ENCODE data around the gene MAML3. TPM values are rescaled to one million over a fixed set of nuclear protein-coding genes. Genes with fewer than 3 reads are reported as not detected.

The MAML3 gene
- total RNA-seq, 1 experiment from 2014 or later: 12.1 TPM

DNA sequence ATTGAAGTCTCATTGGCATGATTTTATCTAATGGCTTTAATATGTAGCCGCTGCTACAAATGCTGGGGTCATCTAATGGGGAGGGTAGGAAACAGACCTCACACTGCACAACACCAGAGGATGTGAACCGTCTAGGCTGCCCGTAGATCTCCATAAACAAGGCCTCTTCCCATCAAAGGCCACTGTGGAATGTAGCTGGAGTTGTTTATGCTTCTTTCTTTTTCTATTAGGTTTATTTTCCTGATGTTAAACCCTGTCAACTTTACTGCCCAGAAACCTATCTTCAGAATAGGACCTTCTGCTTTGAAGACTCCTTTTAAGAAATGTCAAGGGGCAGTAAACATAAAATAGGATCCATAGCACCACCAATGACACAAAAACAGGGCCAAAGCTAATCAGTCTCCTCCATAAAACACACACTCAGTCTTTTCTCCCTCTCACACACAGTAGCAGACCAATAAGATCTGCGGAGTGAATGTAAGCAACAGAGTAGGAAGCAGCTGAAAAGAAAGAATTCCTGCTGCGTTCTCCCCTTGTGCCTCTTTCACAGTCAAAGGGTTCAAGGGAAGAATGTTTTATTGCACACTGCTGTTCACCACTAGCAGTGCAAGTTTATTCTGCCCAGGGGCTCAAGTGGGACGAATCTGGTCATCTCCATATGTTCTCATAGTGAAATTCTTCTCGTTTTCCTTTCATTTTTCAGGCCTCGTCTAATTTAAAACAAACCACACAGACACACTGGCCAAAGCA, 72.2 kb downstream of the MAML3 start:
- H3K9me3 Mint-ChIP-seq (ENCODE audit: unreplicated experiment): no peaks in the 10 kb centered on the region
- H3K27ac Mint-ChIP-seq (ENCODE audit: unreplicated experiment): peak overlapping the region; percentile 50
- BruUV-seq (replicated peaks): no TSS peak
- H3K27me3 Mint-ChIP-seq (ENCODE audit: insufficient read depth, unreplicated experiment): no peaks in the 10 kb centered on the region
- Histone ChIP-seq H3K4me3 (ENCODE audit: low read depth, low read length) (no peak overlapping the region), H3K27me3 (replicated peaks; ENCODE audit: control insufficient read depth, insufficient read depth, low read length) (no peaks in the 10 kb centered on the region), H3K4me1 (peaks cover 35% of the 10 kb centered on the region), H3K9me3 (no peaks in the 10 kb centered on the region), H3K36me3 (ENCODE audit: control insufficient read depth, insufficient read depth, low read length) (no peaks in the 10 kb centered on the region)
- H3K4me3 Mint-ChIP-seq (ENCODE audit: unreplicated experiment): no peak overlapping the region
- CTCF ChIA-PET: no interaction called here
- intact Hi-C loops (cut with micrococcal nuclease; ENCODE audit: unreplicated experiment): no loop called here
- DNase-seq: no peak
- H3K36me3 Mint-ChIP-seq (ENCODE audit: insufficient read depth, unreplicated experiment): peaks cover 6% of the 10 kb centered on the region
- POLR2A ChIA-PET: interaction anchor here (0.6 kb wide), 1 partner anchor 69 kb away, joined by 9 read pairs; no protein-coding TSS in a partner anchor
- TF ChIP-seq, protein P1, sequence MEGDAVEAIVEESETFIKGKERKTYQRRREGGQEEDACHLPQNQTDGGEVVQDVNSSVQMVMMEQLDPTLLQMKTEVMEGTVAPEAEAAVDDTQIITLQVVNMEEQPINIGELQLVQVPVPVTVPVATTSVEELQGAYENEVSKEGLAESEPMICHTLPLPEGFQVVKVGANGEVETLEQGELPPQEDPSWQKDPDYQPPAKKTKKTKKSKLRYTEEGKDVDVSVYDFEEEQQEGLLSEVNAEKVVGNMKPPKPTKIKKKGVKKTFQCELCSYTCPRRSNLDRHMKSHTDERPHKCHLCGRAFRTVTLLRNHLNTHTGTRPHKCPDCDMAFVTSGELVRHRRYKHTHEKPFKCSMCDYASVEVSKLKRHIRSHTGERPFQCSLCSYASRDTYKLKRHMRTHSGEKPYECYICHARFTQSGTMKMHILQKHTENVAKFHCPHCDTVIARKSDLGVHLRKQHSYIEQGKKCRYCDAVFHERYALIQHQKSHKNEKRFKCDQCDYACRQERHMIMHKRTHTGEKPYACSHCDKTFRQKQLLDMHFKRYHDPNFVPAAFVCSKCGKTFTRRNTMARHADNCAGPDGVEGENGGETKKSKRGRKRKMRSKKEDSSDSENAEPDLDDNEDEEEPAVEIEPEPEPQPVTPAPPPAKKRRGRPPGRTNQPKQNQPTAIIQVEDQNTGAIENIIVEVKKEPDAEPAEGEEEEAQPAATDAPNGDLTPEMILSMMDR (IDR thresholded peaks at IDR 0.05; ENCODE audit: insufficient read depth in 1 of 2, low read depth in 1 of 2, low read length in 1 of 2, severe bottlenecking in 1 of 2, unreplicated experiment in 1 of 2): no peak
- H3K4me1 Mint-ChIP-seq (ENCODE audit: low read depth, unreplicated experiment): peaks cover 47% of the 10 kb centered on the region

DNA sequence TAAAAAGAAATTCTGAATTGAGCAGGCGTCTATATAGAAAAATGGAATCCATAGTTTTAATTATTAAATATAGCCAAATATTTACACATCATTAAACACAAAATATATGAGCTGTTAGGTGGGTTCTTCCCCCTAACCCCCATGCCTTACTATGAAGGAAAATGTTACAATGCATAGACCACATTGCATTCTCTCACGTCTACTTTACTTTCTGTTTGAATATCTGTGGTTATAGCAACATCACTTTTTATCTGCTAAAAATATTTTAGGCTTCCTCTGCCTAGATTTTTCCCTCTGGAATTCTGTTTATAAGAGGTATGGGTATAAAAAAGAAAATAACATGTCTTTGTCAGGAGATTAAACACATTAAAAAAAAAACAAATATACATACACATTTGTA, 73.1 kb downstream of the MAML3 start:
- no peaks in the 10 kb centered on the region for H3K36me3 ChIP-seq (ENCODE audit: control insufficient read depth, insufficient read depth, low read length)
- H3K4me3 ChIP-seq (ENCODE audit: low read depth, low read length): no peak overlapping the region
- peaks cover under 1% of the 10 kb centered on the region for H3K36me3 Mint-ChIP-seq (ENCODE audit: insufficient read depth, unreplicated experiment)
- H3K9me3 Mint-ChIP-seq (ENCODE audit: unreplicated experiment): no peaks in the 10 kb centered on the region
- no peaks in the 10 kb centered on the region for H3K27me3 Mint-ChIP-seq (ENCODE audit: insufficient read depth, unreplicated experiment)
- no peak overlapping the region for H3K27ac Mint-ChIP-seq (ENCODE audit: unreplicated experiment)
- no peak overlapping the region for H3K4me3 Mint-ChIP-seq (ENCODE audit: unreplicated experiment)
- no peaks in the 10 kb centered on the region for H3K9me3 ChIP-seq
- POLR2A ChIA-PET: no interaction called here
- TF ChIP-seq, protein P1 (IDR thresholded peaks at IDR 0.05; ENCODE audit: insufficient read depth in 1 of 2, low read depth in 1 of 2, low read length in 1 of 2, severe bottlenecking in 1 of 2, unreplicated experiment in 1 of 2): no peak
- intact Hi-C loops (cut with micrococcal nuclease; ENCODE audit: unreplicated experiment): no loop called here
- H3K27me3 ChIP-seq (replicated peaks; ENCODE audit: control insufficient read depth, insufficient read depth, low read length): no peaks in the 10 kb centered on the region
- CTCF ChIA-PET: no interaction called here
- no peak for DNase-seq
- BruUV-seq (replicated peaks): no TSS peak
- peaks cover 40% of the 10 kb centered on the region for H3K4me1 Mint-ChIP-seq (ENCODE audit: low read depth, unreplicated experiment)
- peaks cover 28% of the 10 kb centered on the region for H3K4me1 ChIP-seq

DNA sequence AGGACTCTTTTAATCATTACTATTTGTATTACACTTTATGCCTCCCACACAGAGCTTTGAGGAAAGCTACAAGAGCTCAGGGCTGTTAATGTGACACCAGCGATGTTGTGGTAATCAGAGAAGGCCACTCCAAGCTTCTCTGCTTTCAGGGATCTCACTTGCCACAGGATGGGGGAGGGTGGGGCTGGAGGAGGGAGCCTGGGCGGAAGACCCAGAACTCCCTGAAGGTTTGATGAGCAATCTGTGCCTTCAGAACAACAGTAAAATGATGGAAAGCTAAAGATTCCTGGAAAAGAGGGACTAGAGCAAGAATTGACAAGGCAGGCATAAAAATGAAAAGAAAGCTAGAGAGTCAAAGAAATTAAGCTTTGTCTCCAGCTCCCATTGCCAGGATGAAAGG, 75.6 kb downstream of the MAML3 start:
- no TSS peak for BruUV-seq (replicated peaks)
- POLR2A ChIA-PET: interaction anchor here (0.6 kb wide), 1 partner anchor 13 kb away, joined by 4 read pairs; no protein-coding TSS in a partner anchor

More for the DNA sequence above, 75.6 kb downstream of the MAML3 start:
- Mint-ChIP-seq H3K27me3 (ENCODE audit: insufficient read depth, unreplicated experiment) (no peaks in the 10 kb centered on the region), H3K9me3 (ENCODE audit: unreplicated experiment) (no peaks in the 10 kb centered on the region), H3K4me3 (ENCODE audit: unreplicated experiment) (no peak overlapping the region), H3K27ac (ENCODE audit: unreplicated experiment) (no peak overlapping the region), H3K4me1 (ENCODE audit: low read depth, unreplicated experiment) (peaks cover 22% of the 10 kb centered on the region), H3K36me3 (ENCODE audit: insufficient read depth, unreplicated experiment) (no peaks in the 10 kb centered on the region)
- H3K4me1 ChIP-seq: peaks cover 7% of the 10 kb centered on the region; the same call in 1 of the 2 replicates
- no peaks in the 10 kb centered on the region for H3K36me3 ChIP-seq (ENCODE audit: control insufficient read depth, insufficient read depth, low read length)
- TF ChIP-seq, protein P1 (IDR thresholded peaks at IDR 0.05; ENCODE audit: insufficient read depth in 1 of 2, low read depth in 1 of 2, low read length in 1 of 2, severe bottlenecking in 1 of 2, unreplicated experiment in 1 of 2): no peak
- H3K27me3 ChIP-seq (replicated peaks; ENCODE audit: control insufficient read depth, insufficient read depth, low read length): no peaks in the 10 kb centered on the region
- no peak overlapping the region for H3K4me3 ChIP-seq (ENCODE audit: low read depth, low read length)
- CTCF ChIA-PET: no interaction called here
- no peak for DNase-seq
- intact Hi-C loops (cut with micrococcal nuclease; ENCODE audit: unreplicated experiment): no loop called here
- no peaks in the 10 kb centered on the region for H3K9me3 ChIP-seq

All from Caco-2 (cell line).